Sigmoid colon (tissue), 4 donors: ENCODE measurements around the gene VIT.

Experiments
- EP300 ChIP-seq, 4 donors: sonication (generic); formaldehyde crosslinking; IDR thresholded peaks; one replicate each; pipeline ENCODE4 v1.6.1; 2017; ENCODE audit warnings: antibody characterized with exemption in 4 of 4
- POLR2AphosphoS5 ChIP-seq, 4 donors: sonication (generic); formaldehyde crosslinking; IDR thresholded peaks; one replicate each; pipeline ENCODE4 v1.6.1; 2017; ENCODE audit warnings: antibody characterized with exemption in 4 of 4
- TF ChIP-seq, protein P1 (sequence below), 4 experiments: fragments of 450-650 bp in 3 of 4; fragments of 200-600 bp in 1 of 4; IDR thresholded peaks; one replicate each; pipeline ENCODE4 v1.5.1; 2016 to 2019; ENCODE audit warnings: antibody characterized with exemption in 4 of 4, mild to moderate bottlenecking in 3 of 4, moderate library complexity in 2 of 4

- TF ChIP-seq, protein P1, sequence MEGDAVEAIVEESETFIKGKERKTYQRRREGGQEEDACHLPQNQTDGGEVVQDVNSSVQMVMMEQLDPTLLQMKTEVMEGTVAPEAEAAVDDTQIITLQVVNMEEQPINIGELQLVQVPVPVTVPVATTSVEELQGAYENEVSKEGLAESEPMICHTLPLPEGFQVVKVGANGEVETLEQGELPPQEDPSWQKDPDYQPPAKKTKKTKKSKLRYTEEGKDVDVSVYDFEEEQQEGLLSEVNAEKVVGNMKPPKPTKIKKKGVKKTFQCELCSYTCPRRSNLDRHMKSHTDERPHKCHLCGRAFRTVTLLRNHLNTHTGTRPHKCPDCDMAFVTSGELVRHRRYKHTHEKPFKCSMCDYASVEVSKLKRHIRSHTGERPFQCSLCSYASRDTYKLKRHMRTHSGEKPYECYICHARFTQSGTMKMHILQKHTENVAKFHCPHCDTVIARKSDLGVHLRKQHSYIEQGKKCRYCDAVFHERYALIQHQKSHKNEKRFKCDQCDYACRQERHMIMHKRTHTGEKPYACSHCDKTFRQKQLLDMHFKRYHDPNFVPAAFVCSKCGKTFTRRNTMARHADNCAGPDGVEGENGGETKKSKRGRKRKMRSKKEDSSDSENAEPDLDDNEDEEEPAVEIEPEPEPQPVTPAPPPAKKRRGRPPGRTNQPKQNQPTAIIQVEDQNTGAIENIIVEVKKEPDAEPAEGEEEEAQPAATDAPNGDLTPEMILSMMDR (IDR thresholded peaks at IDR 0.05): no peak
- TF ChIP-seq POLR2AphosphoS5 (IDR thresholded peaks at IDR 0.05) (no peak), EP300 (IDR thresholded peaks at IDR 0.05) (no peak)
These were observed 103.9 kb downstream of the VIT start for GRCh38 chr2:36800381-36800780.
